K562 (cell line): ENCODE measurements around the gene TSPAN14. TPM values are rescaled to one million over a fixed set of nuclear protein-coding genes. Genes with fewer than 3 reads are reported as not detected.

Source experiments
- ATAC-seq: fragments of 200-7000 bp; cut with Tn5 transposase; 3 replicates; pipeline ENCODE4 v1.9.1; 2020; ENCODE audit warnings: moderate library complexity
- BruUV-seq: library from RNA; stranded (reverse); fragments of 400-500 nt; replicated peaks from 2 replicates; lab custom pipeline; 2021; lab: Mats Ljungman, UMichigan
- CTCF ChIA-PET: fragments of 300-600 bp; formaldehyde crosslinking; extraction: SDS; loops from one replicate; lab custom pipeline; 2021; ENCODE audit warnings: low intra/inter-chr PET ratio; lab: Yijun Ruan, JAX
- POLR2A ChIA-PET: fragments of 300-600, 350-650 bp; sonication (Branson Sonifier 250); formaldehyde crosslinking; extraction: SDS; loops from one replicate; lab custom pipeline; 2021; ENCODE audit warnings: antibody characterized with exemption, inconsistent platforms; lab: Yijun Ruan, JAX
- DNase-seq, 4 experiments: peaks; one replicate each; pipeline versions ENCODE4 v3.0.0 to v3.0.0-alpha.2; 2011 to 2018; ENCODE audit warnings: low spot score in 3 of 4, mixed read lengths in 3 of 4; ENCODE audit errors: extremely low read depth in 1 of 4
- FAIRE-seq: peaks from 2 replicates; lab custom pipeline; 2011; peaks lifted over from hg19 to GRCh38; lab: Jason Lieb, UNC
- H2AFZ ChIP-seq: 2 replicates; pipeline ENCODE4 v1.6.0; 2011; ENCODE audit warnings: low read depth, low read length, control low read depth, inconsistent platforms
- H3K27ac ChIP-seq: fragments of 200-600 bp; 3 replicates; pipeline ENCODE4 v1.8.0; 2011; ENCODE audit warnings: low read depth, mild to moderate bottlenecking, control low read depth, inconsistent platforms, low read length, moderate library complexity, mixed read lengths; ENCODE audit errors: extremely low read depth
- H3K27me3 ChIP-seq, 2 experiments: fragments of 300-600 bp in 1 of 2; 2 replicates in 1 of 2; 3 replicates in 1 of 2; pipeline versions ENCODE4 v1.6.0 to v1.8.0; 2011; ENCODE audit warnings: inconsistent platforms in 2 of 2, low read length in 2 of 2, mild to moderate bottlenecking in 1 of 2, mixed read lengths in 1 of 2, moderate library complexity in 1 of 2; ENCODE audit not compliant: control insufficient read depth in 2 of 2, insufficient read depth in 2 of 2
- H3K36me3 ChIP-seq: fragments of 300-600 bp; 3 replicates; pipeline ENCODE4 v1.8.0; 2011; ENCODE audit warnings: mild to moderate bottlenecking, low read length, inconsistent platforms; ENCODE audit not compliant: control insufficient read depth, insufficient read depth
- H3K4me1 ChIP-seq, 2 experiments: fragments of 200-600 bp in 1 of 2; replicated peaks in 1 of 2; 2 replicates in 1 of 2; 3 replicates in 1 of 2; pipeline versions ENCODE4 v1.5.1 to v1.8.0; 2011; ENCODE audit warnings: inconsistent platforms in 2 of 2, low read length in 2 of 2, mild to moderate bottlenecking in 1 of 2, mixed read lengths in 1 of 2, moderate library complexity in 1 of 2; ENCODE audit not compliant: control insufficient read depth in 2 of 2, insufficient read depth in 2 of 2
- H3K4me2 ChIP-seq: 2 replicates; pipeline ENCODE4 v1.6.1; 2011; ENCODE audit warnings: low read length, control low read depth, inconsistent platforms, mixed read lengths; ENCODE audit not compliant: insufficient read depth
- H3K4me3 ChIP-seq: fragments of 200-600 bp; sonication (generic), shearing (Covaris generic); 2 replicates; pipeline ENCODE4 v1.5.1; 2016; ENCODE audit warnings: control low read depth, inconsistent platforms
- H3K79me2 ChIP-seq: fragments of 200-600 bp; 3 replicates; pipeline ENCODE4 v1.8.0; 2011; ENCODE audit warnings: low read length, inconsistent platforms; ENCODE audit not compliant: control insufficient read depth, insufficient read depth
- H3K9ac ChIP-seq, 2 experiments: 2 replicates each; pipeline versions ENCODE4 v1.6.0 to v1.6.1; 2011; ENCODE audit warnings: low read depth in 2 of 2, low read length in 2 of 2, control low read depth in 1 of 2, inconsistent platforms in 1 of 2, mild to moderate bottlenecking in 1 of 2, mixed read lengths in 1 of 2; ENCODE audit not compliant: insufficient read depth in 1 of 2
- H3K9me1 ChIP-seq: one replicate; pipeline ENCODE4 v1.6.0; 2011; ENCODE audit warnings: inconsistent platforms, mild to moderate bottlenecking, low read length, moderate library complexity; ENCODE audit not compliant: control insufficient read depth, insufficient read depth
- H3K9me3 ChIP-seq: replicated peaks from 2 replicates; pipeline ENCODE4 v1.5.1; 2011; ENCODE audit warnings: low read depth, low read length, inconsistent platforms; ENCODE audit not compliant: control insufficient read depth, insufficient read depth
- H4K20me1 ChIP-seq: replicated peaks from 2 replicates; pipeline ENCODE4 v1.6.1; 2011; ENCODE audit warnings: low read length, inconsistent platforms, mixed read lengths; ENCODE audit not compliant: control insufficient read depth, insufficient read depth
- ADNP ChIP-seq: fragments of 200-800 bp; sonication (Bioruptor generic); IDR thresholded peaks from 2 replicates; pipeline ENCODE4 v1.6.1; 2016; ENCODE audit warnings: missing genetic modification characterization, missing compliant biosample characterization
- DNMT1 ChIP-seq: fragments of 450-650 bp; IDR thresholded peaks from 2 replicates; pipeline ENCODE4 v1.6.1; 2016; ENCODE audit warnings: antibody characterized with exemption, mild to moderate bottlenecking
- POLR2AphosphoS2 ChIP-seq: IDR thresholded peaks from 2 replicates; pipeline ENCODE4 v1.6.1; 2012; ENCODE audit warnings: low read length, improper control_type of control experiment
- POLR2AphosphoS5 ChIP-seq: IDR thresholded peaks from 2 replicates; pipeline ENCODE4 v1.6.1; 2011; ENCODE audit warnings: mild to moderate bottlenecking, low read depth, low read length, moderate library complexity; ENCODE audit not compliant: control insufficient read depth, insufficient read depth
- POLR3A ChIP-seq: IDR thresholded peaks from 2 replicates; pipeline ENCODE4 v1.6.1; 2011; ENCODE audit warnings: borderline replicate concordance, mild to moderate bottlenecking, moderate library complexity; ENCODE audit not compliant: insufficient read length, insufficient read depth; ENCODE audit errors: extremely low read depth
- WGBS: fragments of 100-300 bp; shearing (Covaris generic); methylation state at CpG from one replicate; pipeline ENCODE4 v1.1.6; 2016; ENCODE audit warnings: low coverage, mixed read lengths; ENCODE audit not compliant: insufficient coverage; ENCODE audit errors: missing lambda C conversion rate; 5-methylcytosine and 5-hydroxymethylcytosine counted together
- in situ Hi-C: fragments of 300-500 bp; cut with MboI; formaldehyde crosslinking; loops from 4 replicates; pipeline ENCODE4 v1.15.0; 2018; ENCODE audit warnings: inconsistent platforms, mixed read lengths
- intact Hi-C: fragments of 100-400 bp; cut with micrococcal nuclease; formaldehyde crosslinking; loops from 2 replicates; pipeline ENCODE4 v1.14.2; 2022
- polyA plus RNA-seq, 8 experiments: library from polyadenylated mRNA; depleted of rRNA in 4 of 8; stranded (reverse) in 5 of 8; unstranded in 3 of 8; fragments of >200 nt; fragmentation: Nextera tagmentation in 2 of 8; fragmentation: Illumina TruSeq in 1 of 8; extraction: Ambion mirVana in 2 of 8; extraction: Trizol in 1 of 8; gene quantifications; 2 replicates each; pipeline versions ENCODE4 v1.2.1 to v1.2.3, GENCODE V29; 2011 to 2014; ENCODE audit warnings: inconsistent platforms in 1 of 8, missing spikeins in 1 of 8
- total RNA-seq, 7 experiments: library from RNA; depleted of rRNA in 6 of 7; stranded (reverse); fragments of >200 nt in 6 of 7; fragmentation: Illumina TruSeq in 2 of 7; extraction: Trizol in 2 of 7; gene quantifications; 2 replicates each; pipeline versions ENCODE4 v1.2.1 to v1.2.3, GENCODE V29; 2011 to 2021; ENCODE audit warnings: low replicate concordance in 1 of 7

The TSPAN14 gene
- total and polyA plus RNA-seq, 9 of the 15 experiments (the other 6 are each of a cell fraction or from before 2014, with no cell fraction given), result 5.8 to 92.9 (median 23.3) TPM

GRCh38 chr10:80415734-80416478 is 38.2 kb upstream of the TSPAN14 start:
- H3K79me2 ChIP-seq, result no peaks in the 10 kb centered on the region
- H3K4me1 ChIP-seq, result peaks cover 10 to 25% of the 10 kb centered on the region in 2 experiments; a peak in 4 of 5 replicates
- TF ChIP-seq ADNP (tag) (no peak), POLR2AphosphoS5 (no peak), POLR2AphosphoS2 (no peak), POLR3A (no peak), DNMT1 (no peak)
- no peak overlapping the region for H3K9ac ChIP-seq
- FAIRE-seq, result no peak
- no peaks in the 10 kb centered on the region for H4K20me1 ChIP-seq
- H3K27me3 ChIP-seq, result peaks cover 14 to 18% of the 10 kb centered on the region in 2 experiments
- 17% methylated on average over 3 of the region's 3 CpGs for WGBS
- no peaks in the 10 kb centered on the region for H3K9me1 ChIP-seq
- ChIA-PET CTCF (no interaction called here), POLR2A (interaction anchor here (0.7 kb wide), 1 partner anchor 17 kb away, joined by 3 read pairs; no protein-coding TSS in a partner anchor)
- H3K4me3 ChIP-seq, result no peak overlapping the region
- H3K4me2 ChIP-seq, result no peak overlapping the region
- intact Hi-C loops, result no loop called here
- H2AFZ ChIP-seq, result no peak overlapping the region
- in situ Hi-C loops, result no loop called here
- H3K27ac ChIP-seq, result no peak overlapping the region
- no peak for ATAC-seq
- DNase-seq, result no peak
- H3K9me3 ChIP-seq, result no peaks in the 10 kb centered on the region
- BruUV-seq, result no TSS peak
- no peaks in the 10 kb centered on the region for H3K36me3 ChIP-seq
